ENCODE results near the gene SGCA. TPM values are rescaled to one million over a fixed set of nuclear protein-coding genes. Genes with fewer than 3 reads are reported as not detected.
A peak's percentile ranks its signal among the peaks of the same experiment; 100 is the strongest.

Gene SGCA
- total and polyA plus RNA-seq, 3 donors from 2014 or later = 2.4 to 33.1 (median 7.6) TPM

DNA sequence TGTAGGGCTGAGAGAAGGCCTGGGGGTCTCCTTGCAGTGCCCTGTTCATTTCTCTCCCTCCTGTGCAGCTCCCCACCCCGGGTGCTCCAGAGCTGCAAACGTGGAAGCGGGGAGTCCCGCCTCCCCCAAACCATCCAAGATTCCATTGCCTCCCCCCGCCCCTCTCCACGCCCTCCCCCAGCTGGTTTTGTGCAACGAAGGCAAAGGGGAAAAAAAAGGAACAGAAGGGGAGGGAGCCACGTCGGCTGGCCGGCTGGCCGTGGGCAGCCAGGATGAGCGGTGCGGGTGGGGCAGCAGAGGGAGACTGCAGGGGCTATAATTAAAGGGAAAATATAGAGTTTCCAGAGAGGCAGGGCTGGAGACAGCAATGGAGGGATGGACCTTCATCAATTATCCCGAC, 37.3 kb downstream of the SGCA start:
- no peak overlapping the region for H3K4me3 ChIP-seq
- no peaks in the 10 kb centered on the region for H3K9me3 ChIP-seq
- H3K36me3 ChIP-seq (ENCODE audit: low read depth, missing control alignments) = no peaks in the 10 kb centered on the region
- peak overlapping the region; percentile 34 to 76 for H3K27ac ChIP-seq
- intact Hi-C loops (cut with DNase I; ENCODE audit: low total_unique reads) = loop anchor here (5.0 kb wide), 1 partner anchor 69 kb away; the partner anchor contains the start of gene TMEM92
- WGBS, 2 donors = 43 to 47% methylated on average over 14 of the region's 14 CpGs
- DNase-seq = no peak
- TF ChIP-seq POLR2A (IDR thresholded peaks at IDR 0.05) = no peak
- TF ChIP-seq, protein P1, sequence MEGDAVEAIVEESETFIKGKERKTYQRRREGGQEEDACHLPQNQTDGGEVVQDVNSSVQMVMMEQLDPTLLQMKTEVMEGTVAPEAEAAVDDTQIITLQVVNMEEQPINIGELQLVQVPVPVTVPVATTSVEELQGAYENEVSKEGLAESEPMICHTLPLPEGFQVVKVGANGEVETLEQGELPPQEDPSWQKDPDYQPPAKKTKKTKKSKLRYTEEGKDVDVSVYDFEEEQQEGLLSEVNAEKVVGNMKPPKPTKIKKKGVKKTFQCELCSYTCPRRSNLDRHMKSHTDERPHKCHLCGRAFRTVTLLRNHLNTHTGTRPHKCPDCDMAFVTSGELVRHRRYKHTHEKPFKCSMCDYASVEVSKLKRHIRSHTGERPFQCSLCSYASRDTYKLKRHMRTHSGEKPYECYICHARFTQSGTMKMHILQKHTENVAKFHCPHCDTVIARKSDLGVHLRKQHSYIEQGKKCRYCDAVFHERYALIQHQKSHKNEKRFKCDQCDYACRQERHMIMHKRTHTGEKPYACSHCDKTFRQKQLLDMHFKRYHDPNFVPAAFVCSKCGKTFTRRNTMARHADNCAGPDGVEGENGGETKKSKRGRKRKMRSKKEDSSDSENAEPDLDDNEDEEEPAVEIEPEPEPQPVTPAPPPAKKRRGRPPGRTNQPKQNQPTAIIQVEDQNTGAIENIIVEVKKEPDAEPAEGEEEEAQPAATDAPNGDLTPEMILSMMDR (IDR thresholded peaks at IDR 0.05) = no peak
- H3K4me1 ChIP-seq = peaks cover 46% of the 10 kb centered on the region
- no peaks in the 10 kb centered on the region for H3K27me3 ChIP-seq

DNA sequence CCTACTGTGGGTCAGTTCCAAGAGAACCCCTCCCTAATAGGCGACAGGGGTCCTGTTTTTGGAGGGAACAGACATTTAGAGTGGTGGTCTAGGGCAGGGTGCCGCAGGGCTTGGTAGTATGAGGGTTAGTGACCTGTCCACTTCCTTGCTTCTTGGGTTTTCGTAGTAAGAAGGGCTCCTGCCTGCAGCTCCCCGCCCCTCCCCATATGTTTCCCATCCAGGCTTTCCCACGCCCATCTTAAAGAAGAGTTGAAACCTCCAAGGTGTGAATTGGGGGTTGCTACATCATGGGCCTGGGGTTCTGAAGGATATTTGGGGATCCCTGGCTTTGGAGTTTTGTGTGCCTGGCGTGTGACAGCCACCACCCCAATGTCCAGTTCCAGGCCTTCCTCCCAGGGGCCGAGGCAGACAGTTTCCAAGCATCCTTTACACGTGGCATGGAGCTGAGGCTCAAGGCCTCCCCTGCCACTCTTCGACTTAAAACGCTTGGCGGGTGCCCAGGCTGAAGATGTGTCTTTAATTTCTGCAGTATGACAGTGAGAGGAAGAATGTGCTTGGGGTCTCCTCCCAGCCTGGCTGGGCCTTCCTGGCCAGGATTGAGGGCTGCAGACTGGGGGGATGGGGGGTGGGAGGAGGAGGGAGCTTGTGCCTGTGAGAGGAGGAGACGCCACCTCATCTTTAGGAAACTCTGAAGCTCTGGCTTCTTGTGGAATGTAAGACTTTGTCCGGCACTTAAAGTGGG, 38.0 kb downstream of the SGCA start:
- WGBS, 2 donors = 70 to 75% methylated on average over 13 of the region's 13 CpGs
- DNase-seq = no peak
- no peak for TF ChIP-seq POLR2A (IDR thresholded peaks at IDR 0.05)
- TF ChIP-seq, protein P1 (IDR thresholded peaks at IDR 0.05) = no peak
- Histone ChIP-seq H3K36me3 (ENCODE audit: low read depth, missing control alignments) (no peaks in the 10 kb centered on the region), H3K4me3 (no peak overlapping the region), H3K9me3 (no peaks in the 10 kb centered on the region), H3K27me3 (no peaks in the 10 kb centered on the region), H3K4me1 (peaks cover 42% of the 10 kb centered on the region), H3K27ac (peak overlapping the region; percentile 34 to 76)
- intact Hi-C loops (cut with DNase I; ENCODE audit: low total_unique reads) = loop anchor here (5.0 kb wide), 1 partner anchor 69 kb away; the partner anchor contains the start of gene TMEM92

DNA sequence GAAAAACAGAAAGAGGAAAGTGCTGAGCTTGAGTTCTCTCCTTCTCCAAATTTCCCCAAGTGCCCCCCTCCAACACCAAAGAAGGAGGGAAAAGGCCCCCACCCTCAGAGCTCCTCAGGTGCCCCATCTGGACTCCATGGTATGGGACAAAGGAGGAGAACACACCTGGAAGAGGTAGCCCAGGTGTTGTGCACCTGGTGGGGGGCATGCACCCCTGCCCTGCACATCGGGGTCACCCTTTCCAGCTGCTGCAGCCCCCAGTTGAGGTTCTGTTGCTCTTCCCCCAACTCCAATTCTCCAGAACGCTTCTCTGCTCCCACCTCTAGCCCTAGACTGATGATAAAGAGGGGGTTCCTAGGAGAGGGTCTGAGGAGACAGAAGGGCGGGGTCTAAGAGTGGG, 38.6 kb downstream of the SGCA start:
- WGBS, 2 donors = 81 to 88% methylated on average over 3 of the region's 3 CpGs
- DNase-seq = no peak
- no peak for TF ChIP-seq POLR2A (IDR thresholded peaks at IDR 0.05)
- TF ChIP-seq, protein P1 (IDR thresholded peaks at IDR 0.05) = no peak
- Histone ChIP-seq H3K27me3 (no peaks in the 10 kb centered on the region), H3K36me3 (ENCODE audit: low read depth, missing control alignments) (no peaks in the 10 kb centered on the region), H3K27ac (peak overlapping the region in 1 of 2 donors; percentile 76), H3K4me1 (peaks cover 46% of the 10 kb centered on the region), H3K9me3 (no peaks in the 10 kb centered on the region), H3K4me3 (no peak overlapping the region)
- intact Hi-C loops (cut with DNase I; ENCODE audit: low total_unique reads) = loop anchor here (5.0 kb wide), 1 partner anchor 68 kb away; the partner anchor contains the start of gene TMEM92

DNA sequence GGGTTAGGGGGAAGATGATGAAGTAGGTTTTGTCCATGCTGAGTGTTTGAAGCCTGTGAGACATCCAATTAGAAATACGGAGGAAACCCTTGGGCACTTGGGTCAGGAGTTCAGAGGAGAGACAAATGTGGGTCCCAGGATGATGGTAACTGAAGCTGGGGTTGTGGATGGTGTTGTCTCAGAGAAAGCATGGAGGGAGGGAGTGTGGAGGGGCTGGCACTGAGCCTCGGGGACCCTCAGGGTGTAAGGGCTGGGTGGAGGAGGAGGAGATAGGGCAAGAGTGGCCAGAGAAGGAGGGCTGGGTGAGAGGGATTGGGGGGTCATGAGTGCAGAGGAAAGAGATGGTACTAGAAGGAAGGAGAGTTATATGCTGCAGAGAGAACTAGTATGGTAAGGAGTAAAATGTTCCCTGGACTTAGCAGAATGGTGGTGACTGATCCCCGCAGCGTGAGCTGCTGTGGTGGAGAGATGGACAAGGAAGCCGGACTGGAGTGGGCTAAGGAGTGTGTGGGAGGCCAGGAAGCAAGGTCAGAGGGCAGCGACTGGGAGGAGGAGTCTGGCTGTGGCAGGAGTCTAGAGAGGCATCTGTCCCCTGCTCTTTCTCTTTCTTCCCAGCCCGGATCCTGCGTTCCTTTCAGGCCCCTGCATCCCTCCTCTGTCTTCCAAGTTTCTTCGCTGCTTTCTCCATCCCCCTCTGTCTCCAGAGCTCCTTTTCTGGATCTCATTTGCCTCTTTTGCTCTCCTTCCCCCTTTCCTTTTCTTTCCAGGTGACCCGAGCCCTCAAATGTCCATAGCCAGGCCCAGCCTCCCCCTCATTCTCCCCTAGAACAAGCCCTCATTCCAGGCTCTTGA, 39.5 kb downstream of the SGCA start:
- no peaks in the 10 kb centered on the region for H3K9me3 ChIP-seq
- TF ChIP-seq, protein P1 (IDR thresholded peaks at IDR 0.05) = no peak
- no peak for TF ChIP-seq POLR2A (IDR thresholded peaks at IDR 0.05)
- WGBS, 2 donors = 49 to 51% methylated on average over 10 of the region's 10 CpGs
- H3K27ac ChIP-seq = peak overlapping the region; percentile 21 to 83
- DNase-seq = no peak
- no peak overlapping the region for H3K4me3 ChIP-seq
- intact Hi-C loops (cut with DNase I; ENCODE audit: low total_unique reads) = no loop called here
- no peaks in the 10 kb centered on the region for H3K27me3 ChIP-seq
- no peaks in the 10 kb centered on the region for H3K36me3 ChIP-seq (ENCODE audit: low read depth, missing control alignments)
- peaks cover 47% of the 10 kb centered on the region for H3K4me1 ChIP-seq

Measured in testis (tissue), 3 donors.